GM12878 (cell line): Measurements from ENCODE around the gene KRT222.

Experiments used
- BACH1 ChIP-seq: fragments of 450-650 bp; IDR thresholded peaks from 2 replicates; pipeline ENCODE4 v1.6.1; 2017; ENCODE audit warnings: mild to moderate bottlenecking, borderline replicate concordance
- CBFB ChIP-seq: IDR thresholded peaks from 2 replicates; pipeline ENCODE4 v1.6.1; 2016; ENCODE audit warnings: antibody characterized with exemption, low read depth
- DPF2 ChIP-seq: fragments of 450-650 bp; IDR thresholded peaks from 2 replicates; pipeline ENCODE4 v1.6.1; 2017; ENCODE audit warnings: mild to moderate bottlenecking
- MXI1 ChIP-seq: fragments of 150-350 bp; IDR thresholded peaks from 2 replicates; pipeline ENCODE4 v1.6.1; 2011; ENCODE audit warnings: low read depth, mild to moderate bottlenecking, inconsistent platforms, low read length, improper control_type of control experiment
- TCF12 ChIP-seq: IDR thresholded peaks from 2 replicates; pipeline ENCODE4 v1.6.1; 2011; ENCODE audit warnings: low read depth, mild to moderate bottlenecking, low read length
- ZNF274 ChIP-seq: IDR thresholded peaks from one replicate; pipeline ENCODE4 v1.8.0; 2011; ENCODE audit not compliant: insufficient read length, insufficient read depth
- TF ChIP-seq, protein P1 (sequence below): IDR thresholded peaks from 2 replicates; pipeline ENCODE4 v1.6.1; 2011; ENCODE audit warnings: low read depth, low read length, improper control_type of control experiment, borderline replicate concordance

- TF ChIP-seq, protein P1, sequence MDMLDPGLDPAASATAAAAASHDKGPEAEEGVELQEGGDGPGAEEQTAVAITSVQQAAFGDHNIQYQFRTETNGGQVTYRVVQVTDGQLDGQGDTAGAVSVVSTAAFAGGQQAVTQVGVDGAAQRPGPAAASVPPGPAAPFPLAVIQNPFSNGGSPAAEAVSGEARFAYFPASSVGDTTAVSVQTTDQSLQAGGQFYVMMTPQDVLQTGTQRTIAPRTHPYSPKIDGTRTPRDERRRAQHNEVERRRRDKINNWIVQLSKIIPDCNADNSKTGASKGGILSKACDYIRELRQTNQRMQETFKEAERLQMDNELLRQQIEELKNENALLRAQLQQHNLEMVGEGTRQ = no peak
- TF ChIP-seq TCF12 = no peak
- TF ChIP-seq CBFB = no peak
- no peak for TF ChIP-seq DPF2
- TF ChIP-seq BACH1 = no peak
- no peak for TF ChIP-seq MXI1
- TF ChIP-seq ZNF274 = no peak
Observed at GRCh38 chr17:40617678-40618240, 47.2 kb downstream of the KRT222 start.
